Neural cell (in vitro differentiated cells): Measurements from ENCODE around the gene UPF3A. TPM values are rescaled to one million over a fixed set of nuclear protein-coding genes. Genes with fewer than 3 reads are reported as not detected.

Experiments
- H2AFZ ChIP-seq: fragments of 200-600, 300-800 bp; sonication (generic), shearing (Covaris generic); 2 replicates; pipeline ENCODE4 v1.6.0; 2014; ENCODE audit warnings: low read depth, mild to moderate bottlenecking, antibody characterized with exemption, low read length, moderate library complexity
- H3F3A ChIP-seq: fragments of 200-600 bp; shearing (Covaris generic); 2 replicates; pipeline ENCODE4 v1.6.1; 2016; ENCODE audit warnings: mild to moderate bottlenecking, moderate library complexity, mixed read lengths, antibody characterized with exemption, low read length; ENCODE audit not compliant: insufficient read depth, poor library complexity, severe bottlenecking
- H3K27ac ChIP-seq: fragments of 200-600, 300-800 bp; sonication (generic), shearing (Covaris generic); 2 replicates; pipeline ENCODE4 v1.5.1; 2014; ENCODE audit warnings: mild to moderate bottlenecking, low read length, moderate library complexity
- H3K27me3 ChIP-seq: fragments of 300-800, 200-600 bp; sonication (generic), shearing (Covaris generic); 2 replicates; pipeline ENCODE4 v1.6.0; 2014; ENCODE audit warnings: mild to moderate bottlenecking, low read depth, low read length, moderate library complexity; ENCODE audit not compliant: insufficient read depth
- H3K36me3 ChIP-seq: fragments of 300-800, 200-600 bp; sonication (generic), shearing (Covaris generic); 2 replicates; pipeline ENCODE4 v1.5.1; 2014; ENCODE audit warnings: mild to moderate bottlenecking, antibody characterized with exemption, low read length, moderate library complexity; ENCODE audit not compliant: insufficient read depth
- H3K4me2 ChIP-seq: fragments of 300-800, 200-600 bp; sonication (generic), shearing (Covaris generic); 2 replicates; pipeline ENCODE4 v1.6.0; 2014; ENCODE audit warnings: mild to moderate bottlenecking, low read length
- H3K4me3 ChIP-seq: fragments of 300-800, 200-600 bp; sonication (generic), shearing (Covaris generic); 2 replicates; pipeline ENCODE4 v1.5.1; 2014; ENCODE audit warnings: mild to moderate bottlenecking, low read length, moderate library complexity
- H3K79me2 ChIP-seq: fragments of 200-600 bp; shearing (Covaris generic); replicated peaks from 2 replicates; pipeline ENCODE4 v1.6.0; 2014; ENCODE audit warnings: mild to moderate bottlenecking, low read length, moderate library complexity; ENCODE audit not compliant: insufficient read depth
- H3K9ac ChIP-seq: fragments of 300-800, 200-600 bp; sonication (generic), shearing (Covaris generic); 2 replicates; pipeline ENCODE4 v1.6.1; 2016; ENCODE audit warnings: mild to moderate bottlenecking, low read length, mixed read lengths
- H3K9me2 ChIP-seq: fragments of 200-600 bp; shearing (Covaris generic); 2 replicates; pipeline ENCODE4 v1.6.1; 2016; ENCODE audit warnings: mild to moderate bottlenecking, low read length, mixed read lengths; ENCODE audit not compliant: insufficient read depth
- H3K9me3 ChIP-seq: fragments of 200-600, 300-800 bp; sonication (generic), shearing (Covaris generic); 2 replicates; pipeline ENCODE4 v1.6.1; 2016; ENCODE audit warnings: mild to moderate bottlenecking, mixed run types, low read length, moderate library complexity, mixed read lengths
- H4K20me1 ChIP-seq: fragments of 200-600 bp; shearing (Covaris generic); 2 replicates; pipeline ENCODE4 v1.6.1; 2016; ENCODE audit warnings: mild to moderate bottlenecking, mixed run types; ENCODE audit not compliant: insufficient read depth
- CTCF ChIP-seq: fragments of 450-650 bp; IDR thresholded peaks from 2 replicates; pipeline ENCODE4 v1.5.1; 2014; ENCODE audit warnings: antibody characterized with exemption, mild to moderate bottlenecking, moderate library complexity; ENCODE audit not compliant: poor library complexity, severe bottlenecking
- EP300 ChIP-seq: fragments of 450-650 bp; conservative IDR thresholded peaks from 2 replicates; pipeline ENCODE4 v1.6.1; 2014; ENCODE audit warnings: antibody characterized with exemption, mild to moderate bottlenecking, moderate library complexity; ENCODE audit not compliant: poor library complexity, severe bottlenecking
- EZH2 ChIP-seq: fragments of 200-600, 300-800 bp; shearing (Covaris generic), sonication (generic); IDR thresholded peaks from 2 replicates; pipeline ENCODE4 v1.6.1; 2014; ENCODE audit warnings: antibody characterized with exemption, low read length, borderline replicate concordance, mild to moderate bottlenecking; ENCODE audit not compliant: insufficient read depth, poor library complexity, severe bottlenecking
- MXI1 ChIP-seq: fragments of 450-650 bp; conservative IDR thresholded peaks from 2 replicates; pipeline ENCODE4 v1.6.1; 2014; ENCODE audit warnings: antibody characterized with exemption, mild to moderate bottlenecking; ENCODE audit not compliant: poor library complexity, severe bottlenecking
- POLR2AphosphoS5 ChIP-seq: IDR thresholded peaks from 2 replicates; pipeline ENCODE4 v1.6.1; 2012
- RAD21 ChIP-seq: fragments of 450-650 bp; conservative IDR thresholded peaks from 2 replicates; pipeline ENCODE4 v1.6.1; 2014; ENCODE audit warnings: antibody characterized with exemption, mild to moderate bottlenecking, moderate library complexity
- REST ChIP-seq: IDR thresholded peaks from 2 replicates; pipeline ENCODE4 v1.6.1; 2012; ENCODE audit warnings: borderline replicate concordance
- SMC3 ChIP-seq: fragments of 450-650 bp; conservative IDR thresholded peaks from 2 replicates; pipeline ENCODE4 v1.6.1; 2014; ENCODE audit warnings: antibody characterized with exemption, mild to moderate bottlenecking, moderate library complexity; ENCODE audit not compliant: poor library complexity
- TAF1 ChIP-seq: IDR thresholded peaks from 2 replicates; pipeline ENCODE4 v1.6.1; 2012; ENCODE audit warnings: low read depth
- polyA plus RNA-seq: library from polyadenylated mRNA; depleted of rRNA; stranded (reverse); fragments of >200 nt; gene quantifications from 2 replicates; pipeline ENCODE4 v1.2.3, GENCODE V29; 2014

The UPF3A gene
- polyA plus RNA-seq, 1 donor from 2014 or later = 277 TPM

- no peak for TF ChIP-seq EZH2
- no peak for TF ChIP-seq POLR2AphosphoS5
- no peak for TF ChIP-seq SMC3
- TF ChIP-seq TAF1 = no peak
- no peak for TF ChIP-seq REST
- no peak for TF ChIP-seq CTCF
- TF ChIP-seq MXI1 = no peak
- TF ChIP-seq RAD21 = no peak
- TF ChIP-seq EP300 = no peak
- Histone ChIP-seq H4K20me1 (no peaks in the 10 kb centered on the region), H3K4me2 (no peak overlapping the region), H3K36me3 (peaks cover 15% of the 10 kb centered on the region), H3K27me3 (no peaks in the 10 kb centered on the region), H2AFZ (no peak overlapping the region), H3K27ac (no peak overlapping the region), H3F3A (no peaks in the 10 kb centered on the region), H3K9ac (no peak overlapping the region), H3K4me3 (no peak overlapping the region), H3K9me2 (no peaks in the 10 kb centered on the region), H3K9me3 (no peaks in the 10 kb centered on the region), H3K79me2 (no peaks in the 10 kb centered on the region)
Measured at GRCh38 chr13:114268344-114269280, 12.8 kb upstream of the UPF3A start.

GRCh38 chr13:114269281-114269770 lies 12.1 kb upstream of the UPF3A start:
- Histone ChIP-seq H3K4me2 (no peak overlapping the region), H4K20me1 (no peaks in the 10 kb centered on the region), H3K9me3 (no peaks in the 10 kb centered on the region), H3K4me3 (no peak overlapping the region), H3K27ac (no peak overlapping the region), H3K9ac (no peak overlapping the region), H3K79me2 (no peaks in the 10 kb centered on the region), H3K9me2 (no peaks in the 10 kb centered on the region), H2AFZ (no peak overlapping the region), H3F3A (no peaks in the 10 kb centered on the region), H3K27me3 (no peaks in the 10 kb centered on the region), H3K36me3 (peaks cover 13% of the 10 kb centered on the region)
- TF ChIP-seq EP300 (no peak), RAD21 (no peak), MXI1 (no peak), CTCF (no peak), TAF1 (no peak), SMC3 (no peak), POLR2AphosphoS5 (no peak), EZH2 (no peak), REST (no peak)
